H9 (cell line): ENCODE measurements around the gene PLD4. TPM values are rescaled to one million over a fixed set of nuclear protein-coding genes. Genes with fewer than 3 reads are reported as not detected.

Experiments
- DNase-seq: peaks from one replicate; pipeline ENCODE4 v3.0.0-alpha.2; 2017
- H2AFZ ChIP-seq: one replicate; pipeline ENCODE4 v1.6.1; 2013; ENCODE audit warnings: mild to moderate bottlenecking, low read length, control low read depth, moderate library complexity
- H2AK5ac ChIP-seq: 2 replicates; pipeline ENCODE4 v1.6.1; 2013; ENCODE audit warnings: low read length, control low read depth, mixed read lengths; ENCODE audit not compliant: insufficient read length
- H2BK120ac ChIP-seq: one replicate; pipeline ENCODE4 v1.6.1; 2013; ENCODE audit warnings: low read depth, mild to moderate bottlenecking, low read length, control low read depth, inconsistent platforms; ENCODE audit not compliant: poor library complexity, severe bottlenecking
- H2BK12ac ChIP-seq: 2 replicates; pipeline ENCODE4 v1.6.1; 2013; ENCODE audit warnings: low read length, control low read depth, mixed read lengths, low read depth; ENCODE audit not compliant: insufficient read length
- H2BK15ac ChIP-seq: 2 replicates; pipeline ENCODE4 v1.6.1; 2013; ENCODE audit warnings: low read depth, low read length, control low read depth
- H2BK20ac ChIP-seq: one replicate; pipeline ENCODE4 v1.6.1; 2013; ENCODE audit warnings: low read depth, mild to moderate bottlenecking, low read length, control low read depth, inconsistent platforms; ENCODE audit not compliant: poor library complexity, severe bottlenecking
- H2BK5ac ChIP-seq: 2 replicates; pipeline ENCODE4 v1.6.1; 2013; ENCODE audit warnings: low read length, control low read depth, mixed read lengths; ENCODE audit not compliant: insufficient read length
- H3K14ac ChIP-seq: 2 replicates; pipeline ENCODE4 v1.6.1; 2013; ENCODE audit warnings: low read length, control low read depth; ENCODE audit not compliant: insufficient read depth
- H3K18ac ChIP-seq: 2 replicates; pipeline ENCODE4 v1.6.1; 2013; ENCODE audit warnings: low read depth, mild to moderate bottlenecking, mixed read lengths, low read length, control low read depth; ENCODE audit not compliant: insufficient read length
- H3K23ac ChIP-seq: 2 replicates; pipeline ENCODE4 v1.6.1; 2013; ENCODE audit warnings: low read length, control low read depth, mixed read lengths, low read depth; ENCODE audit not compliant: insufficient read length
- H3K23me2 ChIP-seq: 2 replicates; pipeline ENCODE4 v1.6.1; 2013; ENCODE audit warnings: low read depth, mild to moderate bottlenecking, mixed read lengths, low read length, control low read depth; ENCODE audit not compliant: insufficient read length, poor library complexity, severe bottlenecking
- H3K27ac ChIP-seq: 2 replicates; pipeline ENCODE4 v1.5.1; 2013; ENCODE audit warnings: low read length, control low read depth, mixed read lengths, low read depth; ENCODE audit not compliant: insufficient read length
- H3K27me3 ChIP-seq: 2 replicates; pipeline ENCODE4 v1.6.1; 2013; ENCODE audit warnings: low read length, control low read depth, inconsistent platforms; ENCODE audit not compliant: insufficient read depth
- H3K4ac ChIP-seq: 2 replicates; pipeline ENCODE4 v1.6.1; 2013; ENCODE audit warnings: low read depth, mild to moderate bottlenecking, control low read depth, inconsistent platforms, low read length, moderate library complexity
- H3K4me1 ChIP-seq: 2 replicates; pipeline ENCODE4 v1.6.1; 2013; ENCODE audit warnings: low read length, control low read depth, inconsistent platforms; ENCODE audit not compliant: insufficient read depth
- H3K4me2 ChIP-seq: 2 replicates; pipeline ENCODE4 v1.6.1; 2013; ENCODE audit warnings: low read length, control low read depth, mixed read lengths; ENCODE audit not compliant: insufficient read length, insufficient read depth
- H3K56ac ChIP-seq: 2 replicates; pipeline ENCODE4 v1.6.1; 2013; ENCODE audit warnings: low read depth, mild to moderate bottlenecking, mixed read lengths, low read length, control low read depth; ENCODE audit not compliant: insufficient read length
- H3K79me1 ChIP-seq: 2 replicates; pipeline ENCODE4 v1.6.1; 2013; ENCODE audit warnings: low read depth, mild to moderate bottlenecking, moderate library complexity, low read length, control low read depth, inconsistent platforms; ENCODE audit not compliant: insufficient read depth, poor library complexity, severe bottlenecking
- H3K79me2 ChIP-seq: 2 replicates; pipeline ENCODE4 v1.6.1; 2013; ENCODE audit warnings: low read length, control low read depth, inconsistent platforms; ENCODE audit not compliant: insufficient read depth
- H3K9ac ChIP-seq: 2 replicates; pipeline ENCODE4 v1.6.1; 2013; ENCODE audit warnings: low read length, control low read depth, mixed read lengths; ENCODE audit not compliant: insufficient read length; ENCODE audit errors: extremely low read depth
- H3K9me3 ChIP-seq: one replicate; pipeline ENCODE4 v1.6.1; 2013; ENCODE audit warnings: low read depth, low read length, inconsistent platforms; ENCODE audit not compliant: control insufficient read depth
- H3T11ph ChIP-seq: one replicate; pipeline ENCODE4 v1.6.1; 2013; ENCODE audit warnings: mild to moderate bottlenecking, low read length, control low read depth, inconsistent platforms
- H4K20me1 ChIP-seq: one replicate; pipeline ENCODE4 v1.6.1; 2013; ENCODE audit not compliant: control insufficient read depth, insufficient read length, insufficient read depth
- H4K5ac ChIP-seq: 2 replicates; pipeline ENCODE4 v1.6.1; 2013; ENCODE audit warnings: low read depth, mild to moderate bottlenecking, mixed read lengths, low read length, control low read depth; ENCODE audit not compliant: insufficient read length
- H4K8ac ChIP-seq: replicated peaks from 2 replicates; pipeline ENCODE4 v1.6.1; 2013; ENCODE audit warnings: low read length, control low read depth, mixed read lengths, low read depth; ENCODE audit not compliant: insufficient read length
- H4K91ac ChIP-seq: 2 replicates; pipeline ENCODE4 v1.6.1; 2013; ENCODE audit warnings: low read depth, mild to moderate bottlenecking, moderate library complexity, mixed read lengths, low read length, control low read depth; ENCODE audit not compliant: insufficient read length
- H3K27ac Mint-ChIP-seq, 3 experiments: 2 replicates in 2 of 3; 3 replicates in 1 of 3; pipeline ENCODE4 v1.8.0; 2020 to 2021; ENCODE audit warnings: mixed read lengths in 3 of 3, mild to moderate bottlenecking in 1 of 3, moderate library complexity in 1 of 3
- H3K27me3 Mint-ChIP-seq: 2 replicates; pipeline ENCODE4 v1.8.0; 2021; ENCODE audit warnings: low read depth, mild to moderate bottlenecking, moderate library complexity, mixed read lengths
- H3K36me3 Mint-ChIP-seq, 3 experiments: 2 replicates in 2 of 3; 3 replicates in 1 of 3; pipeline ENCODE4 v1.8.0; 2020 to 2021; ENCODE audit warnings: low read depth in 3 of 3, mixed read lengths in 3 of 3; ENCODE audit not compliant: insufficient read depth in 1 of 3
- H3K4me1 Mint-ChIP-seq, 2 experiments: 2 replicates each; pipeline ENCODE4 v1.8.0; 2020; ENCODE audit warnings: mixed read lengths in 2 of 2
- H3K4me3 Mint-ChIP-seq, 2 experiments: 2 replicates in 1 of 2; 3 replicates in 1 of 2; pipeline ENCODE4 v1.8.0; 2020 to 2021; ENCODE audit warnings: mild to moderate bottlenecking in 2 of 2, mixed read lengths in 2 of 2, moderate library complexity in 1 of 2
- H3K9me3 Mint-ChIP-seq, 2 experiments: 2 replicates in 1 of 2; 3 replicates in 1 of 2; pipeline ENCODE4 v1.8.0; 2020; ENCODE audit warnings: mild to moderate bottlenecking in 2 of 2, mixed read lengths in 2 of 2, moderate library complexity in 1 of 2
- CTCF ChIP-seq: fragments of 200-600 bp; sonication (generic); conservative IDR thresholded peaks from 3 replicates; pipeline ENCODE4 v1.8.0; 2021; ENCODE audit warnings: antibody characterized with exemption, mild to moderate bottlenecking
- WGBS: extraction: QIAGEN DNeasy Blood & Tissue Kit; methylation state at CpG from one replicate; pipeline ENCODE4 v1.1.7; 2013; ENCODE audit warnings: missing lambda C conversion rate, low lambda C conversion rate, mixed read lengths; ENCODE audit not compliant: insufficient read length; ENCODE audit errors: extremely low coverage; 5-methylcytosine and 5-hydroxymethylcytosine counted together
- total RNA-seq: library from RNA; stranded (reverse); gene quantifications from 2 replicates; pipeline ENCODE4 v1.2.1, GENCODE V29; 2021

Gene PLD4
- total RNA-seq, 1 experiment from 2014 or later, result not detected

- H3K79me2 ChIP-seq, result no peaks in the 10 kb centered on the region
- H3K4me1 Mint-ChIP-seq, result peaks cover 0 to 7% of the 10 kb centered on the region in 2 experiments; a peak in 2 of 4 replicates
- no peak overlapping the region for H4K8ac ChIP-seq
- no peak overlapping the region for H2BK12ac ChIP-seq
- no peak overlapping the region for H2BK120ac ChIP-seq
- H3K4ac ChIP-seq, result no peak overlapping the region
- peaks cover 10% of the 10 kb centered on the region; the same call in 1 of the 2 replicates for H3K27me3 ChIP-seq
- no peaks in the 10 kb centered on the region for H4K20me1 ChIP-seq
- no peak overlapping the region for H3K27ac ChIP-seq
- no peak overlapping the region for H3T11ph ChIP-seq
- H3K23me2 ChIP-seq, result no peaks in the 10 kb centered on the region
- no peak overlapping the region for H3K4me3 Mint-ChIP-seq
- H3K79me1 ChIP-seq, result no peaks in the 10 kb centered on the region
- no peaks in the 10 kb centered on the region for H3K9me3 ChIP-seq
- peaks cover 73% of the 10 kb centered on the region for H3K27me3 Mint-ChIP-seq
- H4K5ac ChIP-seq, result no peak overlapping the region
- H3K4me1 ChIP-seq, result no peaks in the 10 kb centered on the region
- no peak overlapping the region for H2BK15ac ChIP-seq
- H2BK20ac ChIP-seq, result no peak overlapping the region
- H3K18ac ChIP-seq, result no peak overlapping the region
- H3K27ac Mint-ChIP-seq, result no peak overlapping the region
- no CpG with 5 or more reads among the region's 1 CpG for WGBS
- no peak for TF ChIP-seq CTCF
- no peak for DNase-seq
- no peak overlapping the region for H3K56ac ChIP-seq
- no peak overlapping the region for H2BK5ac ChIP-seq
- H3K9ac ChIP-seq, result no peak overlapping the region
- H3K9me3 Mint-ChIP-seq, result peaks cover 0 to 6% of the 10 kb centered on the region in 2 experiments; a peak in 2 of 5 replicates
- no peak overlapping the region for H2AK5ac ChIP-seq
- H4K91ac ChIP-seq, result no peak overlapping the region
- H3K23ac ChIP-seq, result no peak overlapping the region
- H3K14ac ChIP-seq, result no peak overlapping the region
- no peak overlapping the region for H2AFZ ChIP-seq
- no peak overlapping the region for H3K4me2 ChIP-seq
- H3K36me3 Mint-ChIP-seq, result no peaks in the 10 kb centered on the region
Observed at GRCh38 chr14:104938960-104939359, 14.3 kb downstream of the PLD4 start.
